GM21423 (cell line): ENCODE measurements around the gene FLNB.

Experiments
- ATAC-seq: cut with Tn5 transposase; IDR thresholded peaks from one replicate; pipeline ENCODE4 v1.9.1; 2021; ENCODE audit warnings: mild to moderate bottlenecking, moderate library complexity; ENCODE audit not compliant: unreplicated experiment

Gene FLNB

DNA sequence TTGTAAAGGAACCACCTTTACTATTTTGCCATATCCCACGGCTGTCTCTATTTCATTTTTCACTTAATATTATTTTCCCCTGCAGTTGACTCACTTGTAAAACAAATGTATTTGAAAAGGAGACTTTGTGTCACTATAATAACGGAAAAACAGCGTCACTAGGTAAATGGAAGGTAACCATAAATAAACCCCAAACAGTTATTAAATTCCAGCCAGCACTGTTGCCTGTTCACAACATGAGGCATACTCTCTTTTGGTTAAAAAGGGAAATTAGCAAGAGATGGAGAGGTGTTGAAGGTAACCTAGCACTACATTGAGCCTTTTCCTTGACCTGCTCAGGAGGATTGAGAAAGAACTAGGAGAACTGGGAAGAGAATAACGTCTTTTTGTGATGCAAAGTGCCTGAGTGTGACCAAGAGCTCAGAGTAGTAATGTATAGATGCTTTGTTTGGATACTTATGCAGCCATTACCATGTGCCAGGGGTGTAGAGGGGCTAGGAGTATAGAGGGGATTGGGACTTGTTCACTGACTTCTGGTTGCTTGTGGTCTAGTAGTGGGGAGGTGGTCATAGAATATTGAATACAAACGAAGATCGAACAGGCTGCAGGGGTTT is 19.6 kb downstream of the FLNB start:
- ATAC-seq, result no peak

DNA sequence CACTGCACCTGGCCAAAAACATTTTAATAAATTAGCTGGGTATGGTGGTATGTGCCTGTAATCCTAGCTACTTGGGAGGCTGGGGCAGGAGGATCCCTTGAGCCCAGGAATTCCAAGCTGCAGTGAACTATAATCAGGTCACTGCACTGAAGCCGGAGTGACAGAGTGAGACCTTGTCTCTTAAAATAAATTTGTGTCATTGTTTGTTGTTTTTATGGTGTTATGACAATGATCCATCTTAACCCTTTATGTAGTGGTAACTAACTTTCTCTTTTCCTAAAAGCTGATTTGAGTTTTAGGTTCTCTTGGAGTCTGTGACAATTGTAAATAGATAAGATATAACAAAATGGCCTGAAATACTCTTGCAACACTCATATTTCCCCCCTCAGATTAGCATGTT is 20.7 kb downstream of the FLNB start:
- ATAC-seq, result no peak

DNA sequence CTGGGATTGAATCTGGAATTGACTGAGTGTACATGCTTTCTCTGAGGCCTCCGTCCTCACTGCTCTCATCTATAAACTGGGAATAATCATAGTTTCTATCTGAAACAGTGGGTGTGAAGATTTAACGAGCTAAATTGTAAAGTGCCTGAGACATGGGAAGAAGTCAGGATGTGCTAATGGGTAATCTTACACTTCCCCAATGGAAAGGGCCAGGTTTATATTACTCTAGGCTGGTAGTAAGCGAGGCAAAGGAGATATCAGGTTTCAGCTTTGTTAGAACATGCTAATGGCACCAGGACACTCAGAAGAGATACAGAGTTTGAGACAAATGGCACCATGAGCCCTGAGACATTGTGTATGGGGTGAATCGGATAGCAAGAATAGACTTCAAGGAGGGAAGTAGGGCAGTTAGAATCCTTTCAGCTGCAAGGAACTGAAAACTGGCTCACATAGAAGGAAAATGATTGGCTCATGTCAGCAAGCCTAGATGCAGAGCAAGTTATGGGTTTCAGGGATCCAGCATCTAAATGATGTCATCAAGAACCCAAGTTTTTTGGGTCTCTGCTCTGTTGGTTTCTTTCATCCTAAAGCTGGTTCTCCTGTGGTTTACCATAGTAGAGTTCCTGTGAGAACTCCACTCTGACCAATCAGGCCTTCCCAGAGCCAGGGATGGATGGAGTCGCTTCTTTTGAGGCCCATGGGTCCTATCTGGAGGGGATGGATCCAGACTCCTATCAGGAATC is 21.8 kb downstream of the FLNB start:
- ATAC-seq, result no peak

DNA sequence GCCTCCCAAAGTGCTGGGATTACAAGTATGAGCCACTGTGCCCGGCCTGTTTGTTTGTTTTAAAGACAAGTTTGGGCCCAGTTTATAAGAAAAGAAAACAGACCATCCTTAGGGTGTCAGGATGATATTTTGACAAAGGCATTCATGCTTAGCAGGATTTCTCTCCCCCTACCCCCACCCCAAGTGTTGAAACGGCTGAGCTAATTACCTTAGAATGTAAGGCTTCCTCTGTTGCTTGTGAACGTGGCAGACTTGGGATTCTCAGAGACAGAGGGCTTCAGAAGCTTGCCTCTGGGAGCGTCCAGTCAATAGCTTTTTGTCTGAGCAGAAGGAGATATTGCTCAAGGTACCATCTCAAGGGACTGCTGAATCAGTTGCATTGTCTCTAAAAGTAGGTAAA is 24.0 kb downstream of the FLNB start:
- no peak for ATAC-seq

DNA sequence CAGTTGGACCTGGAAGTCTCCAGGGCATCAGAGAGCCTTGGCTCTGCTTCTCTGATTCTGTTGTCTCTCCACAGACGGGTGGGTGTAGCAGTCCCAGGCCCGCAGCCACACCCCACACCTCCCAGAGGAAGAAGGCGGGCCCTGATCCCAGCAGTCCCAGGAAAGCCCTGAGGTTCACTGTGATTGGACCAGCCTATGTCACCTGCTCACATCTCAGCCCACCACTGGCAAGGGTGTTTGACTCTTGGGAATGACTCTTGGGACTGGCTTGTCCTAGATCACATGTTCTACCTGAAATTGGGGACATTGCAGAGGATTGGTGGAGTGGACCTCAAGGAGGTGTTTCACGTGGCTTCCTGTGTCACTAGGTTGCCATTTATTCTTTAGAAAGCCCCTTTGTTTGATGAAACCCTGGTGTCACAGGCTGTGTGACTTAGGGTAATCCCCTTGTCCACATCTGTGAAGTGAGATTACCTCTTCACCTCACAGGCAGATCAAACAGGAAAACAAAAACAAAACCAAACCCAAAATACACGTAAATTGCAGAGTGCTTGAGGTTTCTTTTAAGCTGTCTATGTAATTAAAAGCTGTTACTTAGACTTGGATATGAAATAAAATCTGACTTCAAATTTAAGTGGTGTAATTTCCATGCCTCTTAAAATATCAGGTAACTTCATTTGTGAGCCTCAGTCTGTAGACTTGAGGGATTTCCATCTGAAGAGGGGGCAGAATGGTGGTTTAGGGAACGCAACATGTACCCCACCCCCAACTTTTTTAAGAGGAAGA is 26.7 kb downstream of the FLNB start:
- peak; percentile 96 for ATAC-seq

DNA sequence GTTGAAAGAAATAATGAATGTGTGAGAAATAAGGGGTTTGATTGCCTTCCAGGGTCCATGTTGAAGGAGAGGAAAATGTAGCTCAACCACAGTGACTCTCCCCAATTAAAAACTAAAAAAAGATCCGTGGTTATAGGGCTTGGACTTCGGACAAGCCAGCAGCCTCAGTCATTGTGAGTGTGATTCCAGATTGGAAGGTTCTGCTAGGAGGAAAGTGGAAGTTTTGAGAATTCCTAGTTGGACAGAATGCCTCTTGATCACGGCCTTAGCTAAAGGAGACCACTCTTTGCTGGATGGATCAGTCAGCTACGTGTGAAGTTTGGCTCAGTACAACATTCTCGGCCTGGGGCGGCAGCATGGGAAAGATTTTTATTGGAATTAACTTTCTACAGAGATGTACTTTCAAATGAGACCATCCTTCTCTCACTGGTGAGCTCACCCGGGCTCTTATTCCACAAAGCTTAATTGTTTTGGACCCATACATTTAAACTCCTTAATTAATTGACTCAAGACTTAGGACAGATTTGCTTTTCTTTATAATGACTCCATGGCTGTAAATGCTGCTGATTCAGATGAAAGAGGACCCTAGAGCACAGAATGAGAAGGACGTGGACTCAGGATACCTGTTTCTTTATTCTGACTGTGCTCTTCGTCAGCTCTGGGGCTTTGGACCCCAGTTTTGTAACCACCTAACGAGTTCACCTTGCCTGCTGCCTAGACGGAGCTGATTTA is 27.5 kb downstream of the FLNB start:
- ATAC-seq, result no peak

DNA sequence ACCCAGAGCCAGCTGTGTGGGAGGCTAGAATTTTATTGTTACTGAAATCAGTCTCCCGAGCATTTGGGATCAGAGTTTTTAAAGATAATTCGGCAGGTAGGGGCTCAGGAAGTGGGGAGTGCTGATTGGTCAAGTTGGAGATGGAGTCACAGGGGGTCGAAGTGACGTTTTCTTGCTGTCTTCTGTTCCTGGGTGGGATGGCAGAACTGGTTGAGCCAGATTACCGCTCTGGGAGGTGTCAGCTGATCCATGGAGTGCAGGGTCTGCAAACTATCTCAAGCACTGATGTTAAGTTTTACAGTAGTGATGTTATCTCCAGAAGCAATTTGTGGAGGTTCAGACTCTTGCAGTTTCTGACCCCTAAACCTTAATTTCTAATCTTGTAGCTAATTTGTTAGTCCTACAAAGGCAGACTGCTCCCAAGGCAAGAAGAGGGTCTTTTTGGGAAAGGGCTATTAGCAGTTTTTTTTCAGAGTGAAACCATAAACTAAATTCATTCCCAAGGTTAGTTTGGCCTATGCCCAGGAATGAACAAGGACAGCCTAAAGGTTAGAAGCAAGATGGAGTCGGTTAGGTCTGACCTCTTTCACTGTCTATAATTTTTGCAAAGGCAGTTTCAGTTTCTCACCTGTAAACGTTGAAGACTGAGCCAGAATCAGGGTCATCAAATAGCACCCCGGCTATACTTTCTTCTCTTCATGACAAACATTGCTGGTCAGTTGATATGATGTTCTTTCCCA is 28.2 kb downstream of the FLNB start:
- no peak for ATAC-seq

DNA sequence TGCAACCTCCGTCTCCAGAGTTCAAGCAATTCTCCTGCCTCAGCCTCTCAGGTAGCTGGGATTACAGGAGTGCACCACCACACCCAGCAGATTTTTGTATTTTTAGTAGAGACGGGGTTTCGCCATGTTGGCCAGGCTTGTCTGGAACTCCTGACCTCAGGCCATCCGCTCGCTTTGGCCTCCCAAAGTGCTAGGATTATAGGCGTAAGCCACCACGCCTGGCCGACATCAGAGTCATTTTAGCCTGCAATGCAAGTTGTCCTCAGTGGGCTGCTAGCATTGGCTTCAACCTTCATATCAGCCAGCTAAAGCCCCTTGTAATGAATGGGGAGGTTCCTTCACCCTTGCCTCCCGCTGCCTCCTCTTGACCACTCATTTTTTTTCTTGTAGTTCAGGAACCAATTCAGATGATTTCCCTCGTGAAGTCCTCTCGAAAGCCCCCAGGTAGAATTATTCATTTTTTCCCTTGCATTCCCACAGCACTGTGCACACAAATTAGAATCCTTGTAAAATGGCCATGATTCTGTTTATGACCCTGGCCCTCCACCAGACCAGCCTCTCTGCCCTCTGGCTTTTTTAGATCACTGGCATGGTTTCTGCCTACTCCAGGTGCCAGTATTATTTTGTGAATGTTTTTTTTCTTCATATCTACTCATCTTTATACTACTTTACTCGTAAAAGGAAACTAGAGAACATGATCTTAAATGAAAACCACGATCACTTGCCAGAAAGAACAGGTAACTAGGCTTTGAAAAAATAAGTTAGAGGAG is 29.1 kb downstream of the FLNB start:
- no peak for ATAC-seq

DNA sequence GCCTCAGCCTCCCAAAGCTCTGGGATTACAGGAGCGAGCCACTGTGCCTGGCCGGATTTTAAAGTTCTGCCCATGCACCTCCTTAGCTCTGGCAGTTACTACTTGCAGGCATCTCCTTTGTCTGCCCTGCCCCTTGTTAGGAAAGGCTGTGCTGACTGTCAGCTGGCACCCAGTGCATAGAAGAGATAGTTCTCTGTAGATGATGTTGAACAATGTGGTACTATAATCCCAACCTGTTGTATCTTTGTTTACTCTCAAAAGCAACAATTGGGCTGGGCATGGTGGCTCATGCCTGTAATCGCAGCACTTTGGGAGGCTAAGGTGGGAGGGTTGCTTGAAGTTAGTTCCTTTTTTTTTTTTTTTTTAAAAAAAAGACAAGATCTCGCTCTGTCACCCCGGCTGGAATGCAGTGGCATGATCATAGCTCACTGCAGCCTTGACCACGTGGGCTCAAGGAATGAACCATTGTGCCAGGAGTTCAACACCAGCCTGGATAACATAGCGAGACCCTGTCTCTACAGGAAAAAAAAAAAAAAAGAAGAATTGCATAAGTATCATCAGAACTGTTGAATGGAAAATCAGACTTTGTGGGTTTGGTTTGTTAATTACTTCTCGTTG is 30.6 kb downstream of the FLNB start:
- no peak for ATAC-seq

DNA sequence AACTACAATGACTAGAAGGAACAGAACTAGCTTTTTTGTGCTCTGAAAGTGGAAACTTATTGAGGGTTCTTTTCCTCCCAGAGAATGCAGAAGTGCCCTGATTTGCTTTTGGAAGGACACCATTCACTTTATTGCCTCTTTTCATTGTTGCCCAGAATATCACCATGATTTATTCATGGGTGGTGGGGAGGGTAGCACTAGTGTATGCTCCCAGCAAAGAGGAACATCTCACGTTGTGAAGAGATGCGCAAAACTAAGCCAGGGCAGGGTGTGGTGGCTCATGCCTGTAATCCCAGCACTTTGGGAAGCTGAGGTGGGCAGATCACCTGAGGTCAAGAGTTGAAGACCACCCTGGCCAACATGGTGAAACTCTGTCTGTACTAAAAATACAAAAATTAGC is 31.4 kb downstream of the FLNB start:
- no peak for ATAC-seq

DNA sequence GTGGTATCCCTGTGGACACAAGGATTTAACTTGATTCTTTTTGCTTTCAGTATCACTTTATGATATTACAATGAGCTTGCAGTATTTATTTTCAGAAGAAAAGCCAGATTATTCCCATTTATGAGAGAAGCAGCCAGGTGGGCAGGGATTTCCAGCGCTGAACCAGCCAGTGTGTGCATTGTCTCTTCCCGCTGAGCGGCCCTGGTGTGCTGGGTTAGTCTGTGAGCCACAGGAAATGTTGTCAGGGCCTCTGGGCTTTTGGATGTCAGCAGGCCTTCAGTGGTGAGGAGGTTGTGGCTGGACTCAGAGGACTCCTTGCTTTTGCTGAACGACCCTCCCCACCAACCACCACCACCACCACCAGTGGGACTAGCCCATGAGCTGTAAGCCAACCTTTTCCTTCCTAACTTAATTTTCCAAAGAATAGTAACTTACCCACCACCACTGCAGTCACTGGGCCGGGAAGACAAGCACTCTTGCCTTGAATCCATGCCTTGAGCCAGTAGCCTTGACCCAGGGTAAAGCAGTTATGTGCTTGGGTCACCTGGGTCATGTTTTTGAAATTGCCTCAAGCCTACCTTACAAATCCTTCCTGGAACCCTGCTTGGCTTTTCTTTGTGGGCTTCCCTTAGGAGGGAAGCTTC is 33.1 kb downstream of the FLNB start:
- ATAC-seq, result no peak

DNA sequence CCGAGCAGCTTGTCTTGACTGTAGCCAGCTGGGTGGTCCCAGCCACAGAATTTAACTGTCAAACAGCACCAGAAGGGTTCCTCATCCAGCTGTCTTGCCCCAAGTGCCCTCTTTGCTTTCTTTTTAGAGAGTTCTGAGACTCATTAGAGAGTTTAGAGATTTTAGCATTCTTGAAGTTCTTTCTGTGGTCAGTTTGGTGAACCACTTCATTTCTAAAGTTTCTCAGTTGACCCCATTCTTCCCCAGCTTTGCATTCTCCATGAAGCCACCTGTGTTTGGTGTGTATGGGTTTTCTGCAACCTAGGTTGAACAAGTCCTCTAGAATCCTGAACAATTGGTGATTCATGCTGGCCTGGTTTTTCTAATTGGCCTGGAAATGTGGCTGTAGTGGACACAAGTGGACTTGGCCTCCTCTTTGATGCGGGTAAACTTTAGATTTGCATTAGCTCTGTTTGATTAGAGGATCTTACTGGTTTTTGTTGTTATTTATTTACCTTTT is 33.7 kb downstream of the FLNB start:
- peak; percentile 86 for ATAC-seq

DNA sequence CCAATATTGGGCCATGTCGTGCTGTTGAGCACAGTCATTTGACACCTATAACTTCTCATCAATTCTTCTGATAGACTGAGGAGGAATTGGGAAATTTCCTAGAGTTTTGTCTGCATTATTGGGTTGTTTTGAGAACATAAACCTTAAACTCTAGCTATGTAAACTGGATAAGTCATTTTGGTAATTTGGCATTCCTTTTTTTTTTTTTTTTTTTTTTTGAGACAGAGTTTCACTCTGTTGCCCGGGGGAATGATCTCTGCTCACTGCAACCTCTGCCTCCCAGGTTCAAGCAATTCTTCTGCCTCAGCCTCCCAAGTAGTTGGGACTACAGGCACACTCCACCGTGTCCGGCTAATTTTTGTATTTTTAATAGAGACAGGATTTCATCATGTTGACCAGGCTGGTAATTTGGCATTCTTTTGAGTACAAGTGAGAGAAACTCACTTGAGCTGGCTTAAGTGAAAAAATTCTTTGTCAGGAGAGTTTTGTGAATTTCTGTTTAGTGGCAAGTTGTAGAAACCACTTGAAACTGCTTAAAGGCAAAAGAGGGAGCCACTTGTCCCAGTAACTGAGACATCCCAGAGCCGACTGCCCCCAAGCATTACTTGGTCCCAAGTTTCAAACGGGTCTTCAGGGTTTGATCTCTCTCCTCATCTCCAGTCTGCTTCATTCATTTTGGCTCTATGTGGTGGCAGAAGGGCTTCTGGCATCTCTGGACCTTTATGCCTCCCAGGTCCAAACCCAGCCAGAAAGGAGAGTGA is 34.9 kb downstream of the FLNB start:
- ATAC-seq, result no peak

DNA sequence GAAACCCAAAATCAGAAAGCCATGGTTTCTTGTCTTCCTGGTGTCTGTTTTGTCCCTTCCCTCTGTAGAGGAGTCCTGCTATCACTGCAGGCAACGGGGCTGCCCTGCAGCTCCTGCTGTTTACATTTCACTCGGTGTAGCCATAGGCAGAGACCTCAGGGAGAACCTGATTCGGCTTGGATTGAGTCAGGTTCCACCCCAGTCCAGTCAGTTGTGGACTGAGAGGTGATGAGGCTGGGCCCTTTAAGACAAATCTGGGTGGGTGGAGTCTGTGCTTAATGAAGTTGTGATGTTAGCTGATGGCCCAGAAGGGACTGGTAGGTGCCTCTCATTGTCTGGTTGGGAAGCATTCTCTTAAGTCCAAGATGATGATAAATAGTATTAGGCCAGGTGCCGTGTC is 35.7 kb downstream of the FLNB start:
- ATAC-seq, result no peak

DNA sequence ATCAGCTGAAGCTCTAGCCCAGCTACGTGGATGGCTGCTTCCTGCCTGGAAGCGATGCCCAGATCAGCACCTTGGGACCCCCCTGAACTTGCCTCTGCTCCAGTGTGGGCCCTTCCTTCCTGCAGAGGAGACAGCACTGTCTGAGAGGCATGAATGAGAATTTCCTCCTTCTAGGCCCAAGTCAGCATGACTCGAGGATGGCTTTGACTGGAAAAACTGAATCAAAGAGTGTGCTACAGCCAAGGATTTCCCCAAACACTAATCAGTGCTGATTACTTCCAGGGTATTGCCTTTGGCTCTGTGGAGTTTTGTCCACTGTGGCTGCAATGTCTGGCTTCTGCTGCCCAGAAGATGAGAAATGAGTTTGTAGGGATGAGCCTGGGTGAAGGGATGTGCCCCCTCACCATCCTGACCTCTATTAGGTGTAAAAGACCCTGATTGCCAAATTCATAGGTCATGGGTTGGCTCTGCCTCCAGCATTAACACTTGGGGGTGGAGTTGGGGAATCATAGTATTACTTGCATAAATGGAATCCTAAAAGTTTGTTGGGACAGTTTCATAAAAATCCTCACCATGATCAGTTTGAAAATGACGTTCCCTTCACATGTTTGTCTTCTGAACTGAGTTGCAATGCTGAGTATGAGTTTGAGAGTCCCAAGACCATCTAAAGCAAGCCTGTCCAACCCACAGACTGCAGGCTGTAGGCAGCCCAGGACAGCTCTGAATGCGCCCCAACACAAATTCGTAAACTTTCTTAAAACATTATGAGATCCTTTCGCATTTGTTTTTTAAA is 36.7 kb downstream of the FLNB start:
- ATAC-seq, result no peak

DNA sequence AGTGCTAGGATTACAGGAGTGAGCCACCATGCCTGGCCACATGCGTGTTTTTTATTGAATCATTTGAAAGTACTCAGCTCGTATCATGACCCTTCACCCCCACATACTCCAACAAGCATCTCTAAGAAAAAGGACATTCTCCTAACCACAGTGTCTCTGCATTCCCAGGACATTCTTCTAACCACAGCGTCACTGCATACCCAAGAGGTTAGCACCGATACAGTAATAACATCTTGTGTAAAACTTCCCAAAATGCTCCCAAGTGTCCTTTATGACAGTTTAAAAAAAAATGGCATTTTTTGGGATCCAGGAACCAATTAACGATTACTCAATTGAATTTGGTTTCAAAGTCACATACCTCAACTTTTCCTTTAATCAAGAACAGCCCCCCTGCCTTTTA is 39.6 kb downstream of the FLNB start:
- no peak for ATAC-seq

DNA sequence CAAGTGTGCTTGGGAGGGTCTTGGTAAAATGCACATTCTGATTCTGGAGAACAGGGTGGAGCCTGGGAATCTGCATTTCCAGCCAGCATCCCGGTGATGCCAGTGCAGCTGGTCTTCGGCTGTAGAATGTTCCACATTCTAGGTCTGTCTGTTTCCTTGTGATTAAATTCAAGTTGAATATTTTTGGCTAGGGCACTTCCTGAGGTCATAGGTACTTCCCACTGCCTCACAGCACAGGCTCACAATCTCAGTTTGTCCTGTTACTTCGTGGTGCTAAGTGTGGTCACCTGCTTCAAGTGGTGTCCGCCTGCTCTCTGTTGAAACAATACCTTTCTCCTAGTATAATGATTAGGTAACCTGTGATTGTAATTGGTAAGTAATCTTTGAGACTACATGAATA is 40.1 kb downstream of the FLNB start:
- ATAC-seq, result no peak
